Measurements from ENCODE around the gene SMG5.
"Not testable (repeated sequence)": the region's sequence is repeated elsewhere in the genome, so short reads cannot be mapped to it uniquely, and the experiment has no call there.

The SMG5 gene

GRCh38 chr1:156282479-156283222, at the start of gene SMG5:
Gene SMG5 (minus strand): TSS chr1:156282825. CDS start chr1:156282680, 145 bp downstream.
- DNase-seq = peak; percentile 94

- not testable (repeated sequence) for DNase-seq
Observed at GRCh38 chr1:156323179-156323578, 40.6 kb upstream of the SMG5 start.

- no peak for DNase-seq
Observed at GRCh38 chr1:156320560-156320959, 37.9 kb upstream of the SMG5 start.

GRCh38 chr1:156319664-156320063, 37.0 kb upstream of the SMG5 start:
- no peak for DNase-seq

- DNase-seq = no peak
Observed at GRCh38 chr1:156316909-156317308, 34.3 kb upstream of the SMG5 start.

GRCh38 chr1:156310962-156311361, 28.3 kb upstream of the SMG5 start:
- no peak for DNase-seq

- no peak for DNase-seq
Observed at GRCh38 chr1:156308078-156308477, 25.5 kb upstream of the SMG5 start.

GRCh38 chr1:156305215-156305614, 22.6 kb upstream of the SMG5 start:
- no peak for DNase-seq

GRCh38 chr1:156303241-156303640, 20.6 kb upstream of the SMG5 start:
- DNase-seq = no peak

- DNase-seq = no peak
Observed at GRCh38 chr1:156298852-156299357, 16.3 kb upstream of the SMG5 start, which contains the start of gene VHLL. Gene VHLL (minus strand): TSS chr1:156299307. CDS start chr1:156299189, 118 bp downstream.

- DNase-seq = peak; percentile 75
Observed at GRCh38 chr1:156295391-156295947, 12.8 kb upstream of the SMG5 start, which contains the start of gene GLMP. Gene GLMP (minus strand): TSS chr1:156295679. CDS start chr1:156295645, 34 bp downstream.

GRCh38 chr1:156293895-156294294, 11.3 kb upstream of the SMG5 start:
- DNase-seq = no peak

GRCh38 chr1:156293098-156293434, 10.4 kb upstream of the SMG5 start:
- no peak for DNase-seq

GRCh38 chr1:156291226-156292061, 8.8 kb upstream of the SMG5 start:
- no peak for DNase-seq

GRCh38 chr1:156289857-156290256, 7.2 kb upstream of the SMG5 start:
- no peak for DNase-seq

GRCh38 chr1:156286061-156286460, 3.4 kb upstream of the SMG5 start:
- no peak for DNase-seq

- DNase-seq = no peak
Observed at GRCh38 chr1:156285437-156285836, 2.8 kb upstream of the SMG5 start.

- DNase-seq = no peak
Observed at GRCh38 chr1:156284757-156285156, 2.1 kb upstream of the SMG5 start.

GRCh38 chr1:156284112-156284511, 1.5 kb upstream of the SMG5 start, which contains the start of gene TMEM79:
Gene TMEM79 (plus strand): TSS chr1:156284325. CDS start chr1:156285227, 902 bp downstream.
- no peak for DNase-seq

- DNase-seq = no peak
Observed at GRCh38 chr1:156283521-156283920, 896 bp upstream of the SMG5 start.

- peak; percentile 63 for DNase-seq
Observed at GRCh38 chr1:156281693-156282478, 739 bp downstream of the SMG5 start.

- peak; percentile 78 for DNase-seq
Observed at GRCh38 chr1:156281281-156281680, 1.3 kb downstream of the SMG5 start.
